GM18873 (cell line): Measurements from ENCODE around the gene AHNAK.
"Not testable (repeated sequence)": the region's sequence is repeated elsewhere in the genome, so short reads cannot be mapped to it uniquely, and the experiment has no call there.

Experiments
- ATAC-seq: cut with Tn5 transposase; IDR thresholded peaks from one replicate; pipeline ENCODE4 v1.9.1; 2021; ENCODE audit warnings: mild to moderate bottlenecking, moderate library complexity, moderate number of reproducible peaks; ENCODE audit not compliant: unreplicated experiment, low FRiP score

The AHNAK gene

DNA sequence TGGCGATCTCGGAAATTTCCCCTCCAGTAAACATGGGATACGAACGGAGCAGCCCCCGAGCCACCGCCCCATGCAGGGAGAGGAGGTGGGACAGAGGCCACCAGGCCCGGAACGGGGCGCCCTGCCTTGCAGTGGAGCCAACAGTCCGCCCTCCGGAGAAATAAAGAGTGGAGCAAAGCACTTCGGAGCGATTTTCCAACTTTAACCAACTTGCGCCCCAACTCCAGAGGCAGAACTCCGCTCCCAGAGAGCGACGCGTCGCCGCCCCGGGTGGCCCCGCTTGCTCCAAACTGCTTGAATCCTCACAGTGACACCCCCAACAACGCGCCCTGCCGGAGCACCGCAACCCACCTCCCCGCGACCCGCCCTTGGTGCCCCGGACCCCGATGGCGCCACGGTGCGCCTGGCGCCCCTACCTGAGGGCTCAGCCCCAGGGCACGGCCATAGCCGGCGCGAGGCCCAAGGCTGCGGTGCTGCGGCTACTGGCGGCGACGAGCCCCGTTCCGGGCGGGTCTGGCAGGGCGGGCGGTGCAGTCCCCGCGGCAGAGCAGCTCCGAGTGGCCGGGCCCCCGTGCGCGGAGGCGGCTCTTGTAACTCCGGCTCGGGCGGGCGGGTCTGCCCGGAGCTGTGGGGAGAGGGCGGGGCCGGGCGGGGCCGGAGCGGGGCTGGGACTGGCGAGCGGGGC lies at the start of gene AHNAK:
AHNAK (minus strand) TSS at position 563 of the 685 bp plus-strand sequence. CDS start 10,708 bp downstream, outside the sequence.
- no peak for ATAC-seq

- ATAC-seq: no peak
These were observed 48.5 kb upstream of the AHNAK start for GRCh38 chr11:62595124-62595523.

DNA sequence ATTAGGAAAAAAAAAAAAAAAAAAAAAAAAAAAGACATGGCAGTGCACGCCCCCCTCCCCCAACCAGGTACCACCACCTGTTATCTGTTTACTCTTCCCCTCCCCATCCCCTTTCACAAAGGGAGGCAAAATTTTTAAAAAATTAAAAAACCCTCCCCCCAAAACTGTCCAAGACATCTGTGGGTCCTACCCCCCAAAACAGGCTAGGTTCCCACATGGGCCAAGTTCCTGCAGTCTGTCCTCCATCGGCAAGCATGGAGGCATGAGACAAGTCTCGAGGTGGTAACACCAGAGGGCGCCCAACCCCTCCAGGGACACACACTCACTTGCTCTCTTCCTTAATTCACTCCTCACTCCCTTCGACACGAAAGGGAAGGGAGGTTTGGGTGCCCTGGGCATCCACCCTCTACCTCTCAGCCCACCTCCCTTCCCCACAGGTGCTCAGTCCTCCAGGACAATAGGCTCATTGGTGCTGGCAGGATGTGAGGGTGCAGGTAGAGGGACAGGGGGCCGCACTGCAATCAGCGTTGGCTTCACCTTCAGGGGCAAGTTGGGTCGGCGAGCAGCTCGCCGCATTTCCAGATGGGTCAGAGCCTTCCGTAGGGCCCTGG lies 46.9 kb upstream of the AHNAK start:
- no peak for ATAC-seq

- ATAC-seq: no peak
These were observed 46.4 kb upstream of the AHNAK start for GRCh38 chr11:62592989-62593421.

GRCh38 chr11:62592146-62592815 lies 45.7 kb upstream of the AHNAK start:
- ATAC-seq: peak; percentile 4

DNA sequence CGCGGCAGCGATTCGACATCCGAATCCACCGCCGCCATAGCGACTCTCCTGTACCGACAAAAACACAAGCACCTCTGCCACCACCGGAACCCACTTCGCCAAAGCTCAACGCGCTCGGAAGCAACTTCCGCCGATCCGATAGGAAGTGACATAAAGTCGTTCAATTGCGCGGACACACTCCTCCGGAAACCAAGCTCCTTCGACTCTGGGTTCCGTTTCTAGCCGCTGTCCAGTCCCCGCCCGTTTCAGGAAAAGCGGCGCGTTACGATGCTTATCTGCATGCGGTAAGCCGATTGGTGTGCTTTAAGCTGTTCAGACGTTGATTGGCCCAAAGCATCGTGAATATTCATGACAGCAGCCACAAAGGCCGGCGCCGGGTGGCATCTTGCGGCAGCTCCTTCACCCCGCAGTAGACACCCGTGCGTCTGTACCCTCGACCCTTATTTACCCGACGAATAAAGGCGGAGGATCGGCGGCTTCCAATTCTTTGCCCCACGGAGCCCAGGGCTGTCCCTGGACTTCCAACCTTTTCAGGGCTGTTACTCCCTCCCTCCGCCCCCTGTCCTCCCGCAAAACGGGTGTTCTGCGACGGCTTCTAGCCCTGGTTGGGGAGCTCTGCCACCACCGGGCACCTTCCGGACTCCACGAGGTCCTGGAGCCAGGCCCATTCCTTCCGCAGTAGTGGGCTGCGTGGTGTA lies 45.0 kb upstream of the AHNAK start, which contains the start of gene TUT1:
TUT1 (minus strand) TSS at position 76 of the 698 bp plus-strand sequence; CDS start at position 38, 38 bp downstream.
- ATAC-seq: peak; percentile 78

DNA sequence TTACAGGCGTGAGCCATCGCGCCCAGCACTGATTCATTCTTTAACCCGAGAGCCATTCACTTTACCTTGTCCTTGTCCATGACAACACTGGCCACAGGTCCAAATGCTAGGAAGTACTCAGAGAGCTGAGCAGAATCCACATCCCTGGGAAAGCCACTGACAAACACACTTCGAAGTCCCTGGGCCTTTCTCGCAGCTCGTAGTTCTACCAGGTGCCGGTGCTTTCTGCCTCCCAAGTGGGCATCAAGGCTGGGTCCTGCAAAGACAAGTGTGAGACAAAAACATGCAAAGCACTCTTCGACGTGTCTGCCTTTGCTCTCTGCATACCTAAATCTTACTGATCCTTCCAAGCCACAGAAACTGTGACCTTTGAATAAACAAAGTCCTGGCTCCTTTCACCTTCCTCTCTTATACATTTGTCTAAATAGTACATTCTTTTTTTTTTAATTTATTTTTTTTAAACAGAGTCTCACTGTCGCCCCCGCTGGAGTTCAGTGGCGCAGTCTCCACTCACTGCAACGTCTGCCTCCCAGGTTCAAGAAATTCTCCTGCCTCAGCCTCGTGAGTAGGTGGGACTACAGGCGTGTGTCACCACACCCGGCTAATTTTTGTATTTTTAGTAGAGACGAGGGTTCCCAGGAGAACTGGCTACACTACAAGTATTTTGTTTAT lies 42.5 kb upstream of the AHNAK start:
- ATAC-seq: no peak

DNA sequence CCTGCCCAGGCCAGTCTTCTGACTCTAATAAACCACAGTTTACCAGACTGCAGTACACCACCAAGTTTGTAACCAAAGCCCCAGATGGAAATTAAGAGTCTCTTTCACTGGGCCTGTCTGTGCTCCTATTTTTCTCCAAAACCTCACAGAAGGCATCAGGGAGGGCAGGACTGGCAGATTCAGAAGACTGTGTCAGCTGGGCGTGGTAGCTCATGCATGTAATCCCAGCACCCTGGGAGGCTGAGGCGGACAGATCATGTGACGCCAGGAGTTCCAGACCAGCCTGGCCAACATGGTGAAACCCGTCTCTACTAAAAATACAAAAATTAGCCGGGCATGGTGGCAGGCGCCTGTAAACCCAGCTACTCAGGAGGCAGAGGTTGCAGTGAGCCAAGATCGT lies 38.8 kb upstream of the AHNAK start:
- not testable (repeated sequence) for ATAC-seq

DNA sequence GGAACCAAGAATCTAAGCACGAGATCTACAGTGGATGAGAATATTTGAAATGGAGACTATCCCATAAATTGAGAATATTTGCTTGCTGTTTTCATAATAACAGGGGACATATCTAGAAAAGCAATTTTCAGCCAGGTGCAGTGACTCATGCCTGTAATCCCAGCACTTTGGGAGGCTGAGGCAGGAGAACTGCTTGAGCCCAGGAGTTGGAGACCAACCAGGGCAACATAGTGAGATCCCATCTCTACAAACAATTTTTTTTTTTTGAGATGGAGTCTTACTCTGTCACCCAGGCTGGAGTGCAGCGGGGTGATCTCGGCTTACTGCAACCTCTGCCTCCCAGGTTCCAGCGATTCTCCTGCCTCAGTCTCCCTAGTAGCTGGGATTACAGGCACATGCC lies 35.1 kb upstream of the AHNAK start:
- not testable (repeated sequence) for ATAC-seq

DNA sequence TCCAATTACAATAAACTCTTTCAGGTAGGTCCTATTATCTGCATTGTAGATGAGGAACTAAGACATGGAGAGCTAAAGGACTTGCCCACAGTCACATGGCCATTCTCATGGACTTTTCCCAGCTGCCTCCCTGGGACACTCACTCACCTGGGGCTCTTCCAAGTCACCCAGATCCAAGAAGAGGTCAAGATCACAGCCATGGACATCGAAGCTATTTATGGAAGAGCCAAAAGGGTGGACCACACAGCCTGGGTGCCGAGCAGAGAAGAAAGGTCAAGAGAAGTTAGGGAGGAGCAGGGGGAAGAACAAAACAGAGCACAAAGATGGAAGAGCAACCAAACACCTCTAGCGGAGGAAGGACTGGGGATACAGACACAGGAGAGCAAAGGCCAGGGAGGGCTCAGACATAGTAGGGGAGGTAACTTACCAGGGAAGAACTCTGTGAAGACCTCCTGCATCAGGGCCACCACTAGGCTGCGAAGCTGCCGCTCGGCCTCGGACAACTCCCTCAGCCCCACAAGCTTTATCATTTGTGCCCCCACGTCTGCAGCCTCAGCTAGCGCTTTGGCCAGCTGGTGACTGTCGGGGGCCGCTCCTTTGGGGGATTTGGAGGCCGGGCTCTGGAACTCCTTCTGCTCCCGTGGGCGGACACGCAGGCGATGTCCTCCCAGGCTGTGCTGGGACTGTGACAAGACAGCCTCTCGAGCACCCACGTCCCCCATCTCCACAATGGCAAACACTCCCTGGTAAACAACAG lies 34.5 kb upstream of the AHNAK start:
- ATAC-seq: no peak

DNA sequence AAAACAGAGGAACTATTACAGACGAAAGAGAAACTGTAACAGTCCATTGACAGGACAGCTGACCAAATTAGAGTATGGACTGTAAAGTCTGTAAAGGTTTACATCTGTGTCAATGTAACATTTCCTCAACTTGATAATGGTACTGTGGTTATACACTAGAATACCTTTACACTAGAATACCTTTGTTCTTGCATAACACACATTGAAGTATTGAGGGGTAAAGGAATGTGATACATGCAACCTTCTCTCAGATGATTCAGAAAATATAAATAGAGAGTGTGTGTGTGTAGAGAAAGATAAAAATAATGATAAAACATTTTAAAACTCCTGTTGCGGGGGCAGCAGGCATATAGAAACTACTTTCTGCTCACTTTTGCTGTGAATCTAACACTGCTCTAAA lies 32.6 kb upstream of the AHNAK start:
- no peak for ATAC-seq

GRCh38 chr11:62578541-62578940 lies 31.9 kb upstream of the AHNAK start:
- ATAC-seq: no peak

GRCh38 chr11:62577046-62577714 lies 30.6 kb upstream of the AHNAK start:
- no peak for ATAC-seq

DNA sequence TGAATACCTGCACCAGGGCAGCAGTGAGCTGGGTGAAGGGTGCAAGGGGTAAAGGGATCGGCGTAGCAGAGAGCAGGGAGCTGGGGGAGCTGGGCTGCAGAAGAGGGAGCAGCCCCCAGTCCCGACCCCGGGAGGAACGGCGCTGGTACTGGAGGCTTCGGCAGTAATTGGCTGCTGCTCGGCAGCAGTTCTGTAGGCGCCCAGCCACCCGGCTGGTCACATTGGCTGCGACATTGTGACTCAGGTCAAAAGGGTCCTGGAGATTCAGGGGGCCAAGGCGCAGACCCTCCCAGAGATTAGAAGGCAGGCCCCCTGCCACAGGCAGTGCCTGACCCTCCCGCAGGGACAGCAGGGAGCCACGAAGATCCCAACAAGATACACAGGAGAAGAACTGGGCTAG lies 29.2 kb upstream of the AHNAK start:
- ATAC-seq: no peak

DNA sequence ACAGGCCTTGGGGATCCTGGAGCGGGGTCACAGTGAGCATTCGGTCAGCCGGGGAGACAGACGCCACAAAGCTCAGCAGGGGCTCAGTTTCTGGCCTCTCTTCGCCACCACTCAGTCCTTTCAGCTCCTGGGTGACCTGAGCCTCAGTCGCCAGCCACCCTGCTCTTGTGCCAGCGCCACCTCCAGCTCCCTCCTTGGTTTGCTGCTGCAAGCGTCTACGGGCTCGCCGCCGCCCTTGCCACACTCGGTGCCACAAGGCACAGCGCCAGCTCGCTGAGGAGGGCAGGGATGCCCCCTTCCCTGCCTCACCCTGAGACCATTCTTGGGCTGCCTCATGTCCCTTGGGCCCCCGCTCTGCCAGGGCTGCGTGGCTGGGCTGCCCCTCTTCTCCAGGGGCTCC lies 28.6 kb upstream of the AHNAK start:
- no peak for ATAC-seq

DNA sequence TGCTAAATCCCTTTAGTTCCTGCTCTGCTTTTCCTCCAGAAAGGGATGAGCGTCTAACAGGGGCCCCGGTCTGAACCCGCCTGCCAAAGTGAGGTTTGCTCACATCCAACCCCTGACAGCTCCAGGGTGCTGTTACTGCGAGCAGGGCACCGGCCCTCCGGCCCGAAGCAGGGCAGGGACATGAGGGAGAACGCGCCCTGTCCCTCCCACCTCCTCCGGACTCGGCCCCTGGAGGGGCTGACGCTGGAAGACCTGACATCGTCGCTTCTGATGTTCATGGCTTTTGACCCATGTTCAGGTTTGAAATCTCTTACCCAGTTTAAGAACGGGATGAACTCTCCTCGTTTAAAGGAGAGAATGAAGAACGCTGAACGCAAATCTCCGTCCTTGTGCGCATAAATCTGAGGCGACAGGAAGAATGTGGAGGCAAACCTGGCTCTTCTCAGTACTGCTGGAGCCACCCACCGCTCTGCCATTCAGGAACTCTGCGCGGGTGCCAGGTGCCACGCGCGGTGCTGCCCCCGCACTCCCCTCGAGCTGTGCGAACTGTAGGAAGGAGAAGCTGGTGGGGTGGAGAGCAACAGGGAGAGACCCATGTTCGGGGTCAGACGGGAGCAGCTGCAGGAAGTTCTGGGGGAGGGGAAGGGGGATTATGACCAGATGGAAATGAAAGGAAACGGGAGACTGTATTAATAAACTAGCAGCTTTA lies 27.9 kb upstream of the AHNAK start:
- ATAC-seq: peak; percentile 11

GRCh38 chr11:62573592-62574362 lies 27.2 kb upstream of the AHNAK start, which contains the start of gene EEF1G:
EEF1G (minus strand) TSS chr11:62573891; CDS start chr11:62573842, 49 bp downstream.
- ATAC-seq: peak; percentile 90
